Mucosa of rectum (tissue), 2 donors: ENCODE data around the gene WFS1.

Experiments used
- H3K27ac ChIP-seq, 2 donors: one replicate each; pipeline ENCODE4 v1.7.0; 2013; ENCODE audit warnings: inconsistent platforms in 2 of 2, low read depth in 2 of 2, low read length in 2 of 2
- H3K27me3 ChIP-seq, 2 donors: one replicate each; pipeline ENCODE4 v1.7.0; 2013; ENCODE audit warnings: low read length in 2 of 2; ENCODE audit not compliant: control insufficient read depth in 2 of 2, insufficient read depth in 2 of 2
- H3K36me3 ChIP-seq, 2 donors: one replicate each; pipeline ENCODE4 v1.7.0; 2013; ENCODE audit warnings: low read length in 2 of 2; ENCODE audit not compliant: control insufficient read depth in 2 of 2, insufficient read depth in 2 of 2
- H3K4me1 ChIP-seq, 2 donors: one replicate each; pipeline ENCODE4 v1.7.0; 2013; ENCODE audit warnings: low read length in 2 of 2, mild to moderate bottlenecking in 1 of 2; ENCODE audit not compliant: control insufficient read depth in 2 of 2, insufficient read depth in 2 of 2
- H3K4me3 ChIP-seq, 2 donors: one replicate each; pipeline ENCODE4 v1.7.0; 2013; ENCODE audit warnings: low read length in 2 of 2
- H3K9ac ChIP-seq, 2 donors: one replicate each; pipeline ENCODE4 v1.7.0; 2013; ENCODE audit warnings: low read length in 2 of 2, low read depth in 1 of 2, mild to moderate bottlenecking in 1 of 2
- H3K9me3 ChIP-seq, 2 donors: one replicate each; pipeline ENCODE4 v1.7.0; 2013; ENCODE audit warnings: low read length in 2 of 2; ENCODE audit not compliant: control insufficient read depth in 2 of 2
- donor health status: healthy.
- donor health status: Normal muscosa, but diverticular disease.

WFS1 gene

GRCh38 chr4:6228158-6229067 lies 41.2 kb upstream of the WFS1 start:
- Histone ChIP-seq H3K9ac (no peak overlapping the region), H3K9me3 (no peaks in the 10 kb centered on the region), H3K27ac (no peak overlapping the region), H3K4me3 (no peak overlapping the region), H3K36me3 (no peaks in the 10 kb centered on the region), H3K4me1 (no peaks in the 10 kb centered on the region), H3K27me3 (no peaks in the 10 kb centered on the region)

DNA sequence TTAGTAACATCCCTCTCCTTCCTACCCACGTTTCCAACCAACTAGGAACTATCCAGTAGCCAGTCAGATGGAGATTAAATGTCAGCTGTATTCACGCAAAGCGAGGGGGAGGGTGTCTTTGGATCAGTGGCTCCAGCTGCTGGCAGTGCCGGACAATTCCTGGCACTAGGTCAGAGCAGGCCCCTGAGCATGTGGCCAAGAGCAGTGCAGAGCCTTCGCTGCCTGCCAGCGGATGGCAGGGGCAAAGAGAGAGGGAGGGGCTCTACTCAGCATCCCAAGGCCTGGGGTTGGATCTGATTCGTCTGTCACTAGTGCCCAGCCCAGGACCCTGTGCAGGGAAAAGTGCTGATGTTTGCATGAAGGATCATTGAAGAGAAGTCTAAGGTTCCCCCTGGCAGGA lies 40.6 kb upstream of the WFS1 start:
- H3K27ac ChIP-seq: no peak overlapping the region

DNA sequence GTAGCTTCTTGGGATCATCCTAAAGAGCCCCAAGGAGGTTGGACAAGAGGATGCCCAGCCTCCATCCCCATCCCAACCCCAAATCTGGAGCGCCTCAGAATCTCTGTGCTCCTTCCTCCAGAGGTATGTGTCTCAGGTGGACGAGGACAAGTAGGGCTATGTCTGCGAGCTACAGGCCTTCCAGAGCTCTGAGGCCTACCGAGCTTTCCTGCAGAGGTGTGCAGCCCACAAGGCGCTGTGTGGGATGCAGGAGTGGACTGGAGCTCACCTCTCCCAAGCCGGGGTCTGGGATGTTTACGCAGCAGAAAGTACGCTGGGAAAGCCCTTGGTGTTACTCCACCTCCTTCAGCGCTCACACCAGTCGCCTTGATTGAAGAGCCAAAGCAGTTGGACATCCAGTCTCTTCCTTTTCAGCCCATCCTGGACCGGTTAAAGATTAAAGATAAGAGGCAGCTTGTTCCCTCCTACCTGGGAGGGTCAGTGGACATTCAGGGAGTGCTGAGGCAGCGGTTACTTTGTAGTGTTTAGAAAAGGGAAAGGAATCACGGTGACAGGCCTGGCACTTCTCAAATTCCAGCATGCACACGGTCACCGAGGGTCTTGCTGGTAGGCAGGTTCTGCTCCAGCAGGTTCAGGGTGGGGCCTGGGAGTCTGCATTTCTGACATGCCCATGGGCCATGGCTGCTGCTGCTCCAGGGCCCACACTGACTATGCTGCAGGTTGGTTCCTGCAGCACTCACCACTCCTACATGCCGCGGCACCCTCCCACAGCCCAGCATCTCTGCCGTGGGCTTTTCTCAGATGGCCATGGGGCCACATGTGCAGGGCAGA lies 39.8 kb upstream of the WFS1 start:
- Histone ChIP-seq H3K9me3 (no peaks in the 10 kb centered on the region), H3K4me1 (no peaks in the 10 kb centered on the region), H3K9ac (no peak overlapping the region), H3K27me3 (no peaks in the 10 kb centered on the region), H3K36me3 (no peaks in the 10 kb centered on the region), H3K27ac (no peak overlapping the region), H3K4me3 (no peak overlapping the region)

More for the DNA sequence above, 40.6 kb upstream of the WFS1 start:
- H3K4me3 ChIP-seq: no peak overlapping the region
- H3K27me3 ChIP-seq: no peaks in the 10 kb centered on the region
- no peaks in the 10 kb centered on the region for H3K36me3 ChIP-seq
- no peak overlapping the region for H3K9ac ChIP-seq
- no peaks in the 10 kb centered on the region for H3K4me1 ChIP-seq
- H3K9me3 ChIP-seq: no peaks in the 10 kb centered on the region

GRCh38 chr4:6230502-6230785 lies 39.2 kb upstream of the WFS1 start:
- Histone ChIP-seq H3K9ac (no peak overlapping the region), H3K27me3 (no peaks in the 10 kb centered on the region), H3K27ac (no peak overlapping the region), H3K4me1 (no peaks in the 10 kb centered on the region), H3K4me3 (no peak overlapping the region), H3K36me3 (no peaks in the 10 kb centered on the region), H3K9me3 (no peaks in the 10 kb centered on the region)

GRCh38 chr4:6230827-6231662 lies 38.6 kb upstream of the WFS1 start:
- no peaks in the 10 kb centered on the region for H3K9me3 ChIP-seq
- no peaks in the 10 kb centered on the region for H3K27me3 ChIP-seq
- H3K4me3 ChIP-seq: no peak overlapping the region
- no peaks in the 10 kb centered on the region for H3K4me1 ChIP-seq
- no peaks in the 10 kb centered on the region for H3K36me3 ChIP-seq
- no peak overlapping the region for H3K9ac ChIP-seq
- H3K27ac ChIP-seq: no peak overlapping the region

GRCh38 chr4:6231663-6232165 lies 37.9 kb upstream of the WFS1 start:
- H3K4me3 ChIP-seq: no peak overlapping the region
- no peaks in the 10 kb centered on the region for H3K9me3 ChIP-seq
- no peak overlapping the region for H3K27ac ChIP-seq
- no peak overlapping the region for H3K9ac ChIP-seq
- no peaks in the 10 kb centered on the region for H3K4me1 ChIP-seq
- no peaks in the 10 kb centered on the region for H3K27me3 ChIP-seq
- H3K36me3 ChIP-seq: no peaks in the 10 kb centered on the region

- no peak overlapping the region for H3K4me3 ChIP-seq
- H3K9me3 ChIP-seq: no peaks in the 10 kb centered on the region
- no peaks in the 10 kb centered on the region for H3K27me3 ChIP-seq
- H3K27ac ChIP-seq: no peak overlapping the region
- no peaks in the 10 kb centered on the region for H3K36me3 ChIP-seq
- H3K4me1 ChIP-seq: no peaks in the 10 kb centered on the region
- H3K9ac ChIP-seq: no peak overlapping the region
Measured at GRCh38 chr4:6232836-6233785, 36.5 kb upstream of the WFS1 start.

DNA sequence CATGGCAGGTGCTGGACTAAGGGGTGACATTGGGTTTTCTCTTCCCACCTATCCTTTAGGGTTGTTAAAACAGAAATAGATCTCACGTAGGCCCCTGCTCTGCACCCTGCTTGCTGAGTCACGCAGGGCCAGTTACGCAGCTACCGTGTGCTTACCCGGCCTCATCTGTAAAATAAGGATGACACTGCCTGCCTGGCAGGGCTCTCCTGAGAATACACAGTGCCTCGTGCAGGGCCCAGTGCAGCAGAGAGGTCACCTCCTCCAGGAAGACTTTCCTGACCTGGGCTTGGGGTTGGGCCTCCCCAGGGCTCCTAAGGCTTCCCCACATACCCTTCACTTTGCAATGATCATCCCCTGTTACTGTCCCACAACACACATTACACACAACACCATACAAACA lies 35.7 kb upstream of the WFS1 start:
- H3K4me3 ChIP-seq: no peak overlapping the region
- no peak overlapping the region for H3K27ac ChIP-seq
- H3K9me3 ChIP-seq: no peaks in the 10 kb centered on the region
- no peaks in the 10 kb centered on the region for H3K36me3 ChIP-seq
- H3K9ac ChIP-seq: no peak overlapping the region
- H3K27me3 ChIP-seq: no peaks in the 10 kb centered on the region
- H3K4me1 ChIP-seq: no peaks in the 10 kb centered on the region

DNA sequence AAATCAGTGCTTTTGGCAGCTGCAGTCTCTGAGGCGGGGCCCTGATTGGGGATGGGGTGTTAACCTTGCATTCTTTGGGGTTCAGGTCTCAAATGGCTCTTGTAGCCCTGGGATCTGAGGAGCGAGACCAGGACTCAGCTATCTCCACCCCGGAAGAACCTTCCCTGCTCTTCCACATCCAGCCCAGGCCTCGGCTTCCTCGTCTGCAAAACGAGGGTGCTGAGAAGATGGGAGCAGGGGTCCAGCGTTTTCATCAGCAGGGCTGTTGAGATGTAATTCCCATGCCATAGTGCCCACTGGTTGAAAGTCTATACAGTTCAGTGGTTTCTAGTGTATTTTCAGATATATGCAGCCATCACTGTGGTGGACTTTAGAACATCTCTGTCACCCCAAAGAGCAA lies 34.6 kb upstream of the WFS1 start:
- Histone ChIP-seq H3K36me3 (no peaks in the 10 kb centered on the region), H3K27ac (no peak overlapping the region), H3K4me3 (no peak overlapping the region), H3K9me3 (no peaks in the 10 kb centered on the region), H3K9ac (no peak overlapping the region), H3K4me1 (no peaks in the 10 kb centered on the region), H3K27me3 (no peaks in the 10 kb centered on the region)
